CD4-positive, alpha-beta T cell treated with Interleukin-17A for 4 hours (primary cell): Measurements from ENCODE around the gene FAM168B.
A peak's percentile ranks its signal among the peaks of the same experiment; 100 is the strongest.
"Not testable (repeated sequence)": the region's sequence is repeated elsewhere in the genome, so short reads cannot be mapped to it uniquely, and the experiment has no call there.

Experiments
- DNase-seq: peaks from one replicate; pipeline ENCODE4 v3.0.0-alpha.2; 2020; ENCODE audit warnings: mixed read lengths

FAM168B gene

DNA sequence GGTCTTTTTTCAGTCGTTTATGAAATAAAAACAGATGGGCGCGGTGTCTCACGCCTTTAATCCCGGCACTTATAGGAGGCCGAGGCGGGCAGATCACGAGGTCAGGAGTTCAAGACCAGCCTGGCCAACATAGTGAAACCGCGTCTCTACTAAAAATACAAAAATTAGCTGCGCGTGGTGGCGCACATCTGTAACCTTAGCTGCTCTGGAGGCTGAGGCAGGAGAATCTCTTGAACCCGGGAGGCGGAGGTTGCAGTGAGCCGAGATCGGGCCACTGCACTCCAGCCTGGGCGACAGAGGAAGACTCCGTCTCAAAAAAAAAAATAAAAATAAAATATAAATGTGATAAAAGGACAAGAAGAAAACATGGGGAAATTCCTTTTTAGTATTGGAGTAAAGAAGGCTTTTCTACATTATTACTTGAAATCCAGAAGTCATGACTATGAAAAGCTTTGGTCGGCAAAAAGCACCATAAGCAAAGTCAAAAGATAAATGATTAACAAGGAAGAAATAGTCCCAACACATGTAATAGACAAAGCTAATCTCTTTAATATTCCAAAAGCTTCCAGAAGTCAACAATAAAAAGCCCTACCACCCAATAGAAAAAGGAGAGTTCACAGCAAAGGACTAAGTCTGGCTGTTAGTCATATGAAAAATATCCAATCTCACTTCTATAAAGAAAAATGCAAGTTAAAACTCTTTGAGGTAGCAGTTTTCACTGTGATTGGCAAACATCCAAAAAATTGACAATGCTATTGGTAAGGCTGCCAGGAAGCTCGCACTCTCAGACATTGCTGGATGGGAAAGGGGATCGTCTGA is 1.4 kb upstream of the FAM168B start:
- DNase-seq, result no peak

- DNase-seq, result peak; percentile 5
Measured at GRCh38 chr2:131093696-131094462, 619 bp upstream of the FAM168B start.

GRCh38 chr2:131092458-131093005 is 728 bp downstream of the FAM168B start:
- no peak for DNase-seq

GRCh38 chr2:131085646-131086045 is 7.6 kb downstream of the FAM168B start:
- DNase-seq, result no peak

DNA sequence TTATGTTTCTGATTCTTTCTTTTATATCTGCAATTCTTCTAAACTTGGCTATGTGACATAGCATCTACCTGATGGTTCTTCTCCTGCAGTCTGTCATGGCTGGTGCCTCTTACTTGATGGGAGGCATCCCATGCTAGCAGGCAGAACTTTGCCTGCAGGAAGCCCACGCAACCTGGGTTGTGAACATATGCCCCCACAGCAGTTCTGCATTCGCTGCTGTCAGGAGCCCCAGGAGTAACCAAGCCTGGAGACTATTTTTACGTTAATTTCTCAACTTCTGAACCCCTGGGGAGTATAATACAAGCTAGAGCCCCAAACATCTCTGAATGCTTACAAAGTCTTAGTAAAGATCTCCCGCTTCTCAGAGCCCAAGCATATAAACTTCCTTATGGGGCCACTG is 12.1 kb downstream of the FAM168B start:
- no peak for DNase-seq

GRCh38 chr2:131079931-131080330 is 13.3 kb downstream of the FAM168B start:
- DNase-seq, result not testable (repeated sequence)

DNA sequence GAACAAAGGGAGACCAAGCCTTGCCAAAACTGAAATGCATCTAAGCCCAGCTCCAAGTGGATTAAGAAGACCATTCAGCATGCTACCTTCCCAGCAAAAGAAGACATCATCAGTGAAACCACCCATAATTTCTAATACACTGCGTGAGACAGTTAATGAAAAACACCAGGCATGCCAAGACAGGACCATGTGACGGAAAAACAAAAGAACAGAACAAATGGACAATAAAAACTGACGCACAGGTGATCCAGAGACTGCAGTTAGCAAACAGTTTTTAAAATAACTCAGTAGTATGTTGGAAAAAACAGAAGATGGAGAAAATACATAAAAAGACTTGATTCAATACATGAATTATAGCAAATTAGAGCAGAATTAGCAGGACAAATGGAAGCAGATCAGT is 15.3 kb downstream of the FAM168B start:
- DNase-seq, result no peak

DNA sequence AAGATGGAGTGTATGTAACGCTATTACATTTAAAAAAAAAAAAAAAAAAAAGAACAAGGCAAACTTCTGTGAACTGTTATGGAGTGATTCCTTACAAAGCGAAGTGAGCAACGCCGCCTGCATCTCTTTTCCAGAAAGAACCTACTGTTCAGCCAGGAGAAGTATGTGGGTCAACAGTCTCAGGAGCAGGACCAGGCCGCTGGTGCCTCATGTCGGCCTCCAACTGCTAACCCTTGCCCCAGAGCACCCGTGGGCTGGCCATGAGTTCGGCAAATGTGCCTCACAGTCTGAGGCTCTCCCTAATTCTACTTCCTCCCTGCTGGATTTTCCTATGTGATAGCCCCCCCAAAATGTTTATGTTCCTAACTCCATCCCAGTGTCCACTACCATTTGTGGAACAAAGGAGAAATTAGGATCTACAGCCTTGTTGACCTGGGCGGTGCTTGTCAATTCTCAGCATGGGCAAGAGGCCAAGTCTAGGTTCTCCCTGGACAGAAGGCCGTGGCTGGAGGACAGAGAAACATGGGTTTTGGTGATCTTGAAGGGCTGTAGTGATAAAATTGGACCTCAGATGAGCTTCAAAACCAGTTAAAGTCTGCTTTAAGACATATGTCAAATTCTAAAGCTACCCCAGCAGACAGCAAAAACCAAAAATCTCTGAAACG is 15.9 kb downstream of the FAM168B start:
- no peak for DNase-seq

DNA sequence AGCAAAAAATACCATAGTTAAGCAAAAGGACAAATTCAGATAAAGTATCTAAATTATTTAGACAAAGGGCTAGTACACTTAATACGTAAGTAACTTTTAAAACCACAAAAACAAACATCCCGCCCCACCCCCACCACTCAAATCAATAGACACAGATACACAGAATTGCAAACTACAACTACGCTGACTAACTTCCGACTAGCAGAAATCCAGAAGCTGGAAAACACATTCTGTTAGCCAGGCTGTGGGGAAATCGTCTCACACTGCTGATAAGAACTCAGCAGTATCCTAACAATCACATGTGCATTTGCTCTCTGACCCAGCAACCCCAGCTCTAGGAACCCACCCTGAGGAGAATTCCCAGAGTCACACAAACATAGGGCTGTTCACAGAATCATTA is 16.6 kb downstream of the FAM168B start:
- no peak for DNase-seq

GRCh38 chr2:131075578-131075977 is 17.7 kb downstream of the FAM168B start:
- not testable (repeated sequence) for DNase-seq

- not testable (repeated sequence) for DNase-seq
Measured at GRCh38 chr2:131068172-131068571, 25.1 kb downstream of the FAM168B start.

GRCh38 chr2:131067465-131068125 is 25.7 kb downstream of the FAM168B start:
- no peak for DNase-seq

DNA sequence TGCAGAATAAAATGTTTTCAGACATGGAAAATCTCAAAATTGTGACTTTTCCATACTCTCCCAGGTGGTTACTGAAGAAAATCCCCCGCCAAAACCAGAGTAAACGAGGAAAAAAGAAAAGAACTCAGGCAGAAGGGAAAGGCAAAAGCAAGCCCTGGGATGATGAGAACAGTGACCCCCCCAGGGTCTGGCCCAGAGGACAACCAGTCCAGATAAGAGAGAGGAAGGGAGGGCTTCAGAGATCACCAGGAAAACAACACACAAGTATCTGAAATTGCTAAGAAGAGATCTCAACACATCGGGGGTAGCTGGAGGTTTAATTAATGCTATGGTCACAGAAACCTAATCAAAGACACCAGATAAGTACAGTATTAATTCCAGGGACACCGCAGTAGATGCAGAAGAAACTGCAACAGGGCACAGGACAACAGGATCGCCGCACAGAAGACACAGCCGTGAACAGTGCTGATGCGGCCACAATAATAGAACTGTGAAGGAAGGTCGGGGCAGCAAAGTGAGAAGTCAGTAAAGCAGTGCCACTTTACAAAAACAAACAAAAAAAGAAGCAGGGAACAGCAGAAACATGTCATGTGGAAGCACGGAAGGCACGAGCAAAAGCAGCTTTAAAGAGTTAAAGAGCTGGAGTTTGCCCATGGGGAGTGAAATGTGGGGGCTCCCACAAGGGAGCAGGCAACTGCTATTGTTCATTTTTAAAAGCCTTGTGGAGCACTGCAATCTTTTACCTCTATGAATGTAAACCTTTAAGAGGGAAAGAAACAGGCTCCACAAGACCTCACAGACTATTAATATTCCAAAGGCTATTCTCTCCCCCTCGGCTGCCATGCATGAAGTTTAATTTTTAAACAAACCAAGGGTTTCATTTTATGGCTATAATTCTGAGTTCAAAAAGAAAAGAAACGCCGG is 28.4 kb downstream of the FAM168B start:
- DNase-seq, result no peak

DNA sequence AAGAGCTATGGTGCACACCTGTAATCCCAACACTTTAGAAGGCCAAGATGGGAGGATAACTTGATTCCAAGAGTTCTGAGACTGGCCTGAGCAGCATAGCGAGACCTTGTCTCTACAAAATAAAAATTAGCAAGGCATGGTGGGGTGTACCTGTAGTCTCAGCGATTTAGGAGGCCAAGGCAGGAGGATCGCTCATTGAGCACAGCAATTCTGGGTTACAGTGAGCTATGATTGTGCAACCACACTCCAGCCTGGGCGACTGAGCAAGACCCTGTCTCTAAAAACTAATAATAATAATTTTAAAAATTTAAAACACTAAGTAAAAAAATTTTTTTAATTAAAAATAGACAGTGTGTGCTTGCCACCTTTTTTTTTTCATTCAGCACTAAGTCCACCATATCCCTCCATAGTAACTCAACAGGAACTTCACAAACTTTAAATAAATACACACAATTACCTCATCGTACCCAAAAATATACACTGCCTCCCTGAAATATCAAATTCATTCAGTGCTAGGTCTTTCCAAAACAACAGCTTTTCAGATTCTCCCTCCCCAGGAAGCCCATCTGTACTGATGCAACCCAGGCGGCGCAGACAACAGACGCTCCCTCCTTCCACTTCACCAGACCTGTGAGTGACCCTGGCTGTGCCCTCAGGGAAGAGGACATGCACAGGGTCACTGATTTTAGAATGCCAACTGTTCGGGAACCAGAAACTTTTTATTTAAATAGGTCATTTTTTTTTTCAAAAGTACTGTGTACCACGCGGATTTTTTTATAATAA is 29.6 kb downstream of the FAM168B start:
- DNase-seq, result no peak

- DNase-seq, result no peak
Measured at GRCh38 chr2:131058920-131059319, 34.3 kb downstream of the FAM168B start.

GRCh38 chr2:131058214-131058843 is 34.9 kb downstream of the FAM168B start:
- DNase-seq, result no peak

- no peak for DNase-seq
Measured at GRCh38 chr2:131056932-131057287, 36.4 kb downstream of the FAM168B start.

- DNase-seq, result no peak
Measured at GRCh38 chr2:131056204-131056931, 36.9 kb downstream of the FAM168B start.
